GM12878 (cell line): ENCODE results near the gene SNX19. TPM values are rescaled to one million over a fixed set of nuclear protein-coding genes. Genes with fewer than 3 reads are reported as not detected.

Experiments
- ATAC-seq: fragments of 200-7000 bp; cut with Tn5 transposase; 3 replicates; pipeline ENCODE4 v1.9.1; 2020; ENCODE audit warnings: mild to moderate bottlenecking, moderate library complexity
- BruUV-seq: library from RNA; stranded (reverse); fragments of 400-500 nt; replicated peaks from 2 replicates; lab custom pipeline; 2021; lab: Mats Ljungman, UMichigan
- CTCF ChIA-PET: fragments of 300-600 bp; sonication (Branson Sonifier 250); formaldehyde crosslinking; extraction: SDS; loops from one replicate; lab custom pipeline; 2021; ENCODE audit warnings: inconsistent platforms; lab: Yijun Ruan, JAX
- POLR2A ChIA-PET: fragments of 350-600 bp; formaldehyde crosslinking; extraction: SDS; loops from one replicate; lab custom pipeline; 2021; ENCODE audit warnings: inconsistent platforms; lab: Charles Lee
- RAD21 ChIA-PET: fragments of 300-600 bp; sonication (Branson Sonifier 250); formaldehyde crosslinking; loops from one replicate; lab custom pipeline; 2023; ENCODE audit warnings: antibody characterized with exemption; ENCODE audit not compliant: unreplicated experiment; lab: Charles Lee
- SMC1A ChIA-PET: fragments of 300-600 bp; sonication (Branson Sonifier 250); formaldehyde crosslinking; loops from one replicate; lab custom pipeline; 2023; ENCODE audit not compliant: unreplicated experiment, uncharacterized antibody; lab: Charles Lee
- DNase-seq: peaks from one replicate; pipeline ENCODE4 v3.0.0-alpha.2; 2011; ENCODE audit warnings: low read depth, low spot score
- FAIRE-seq: peaks from 3 replicates; lab custom pipeline; 2011; peaks lifted over from hg19 to GRCh38; lab: Jason Lieb, UNC
- H2AFZ ChIP-seq: 2 replicates; pipeline ENCODE4 v1.6.0; 2011; ENCODE audit warnings: low read depth, low read length, control low read depth; ENCODE audit not compliant: control insufficient read depth
- H3K27ac ChIP-seq: 2 replicates; pipeline ENCODE4 v1.5.1; 2011; ENCODE audit warnings: control low read depth; ENCODE audit not compliant: control insufficient read depth, insufficient read depth
- H3K27me3 ChIP-seq, 2 experiments: replicated peaks in 1 of 2; 2 replicates each; pipeline versions ENCODE4 v1.6.0 to v1.6.1; 2011; ENCODE audit warnings: low read length in 1 of 2; ENCODE audit not compliant: control insufficient read depth in 2 of 2, insufficient read depth in 2 of 2
- H3K36me3 ChIP-seq, 2 experiments: 2 replicates each; pipeline ENCODE4 v1.5.1; 2011; ENCODE audit warnings: low read length in 1 of 2; ENCODE audit not compliant: control insufficient read depth in 2 of 2, insufficient read depth in 2 of 2
- H3K4me1 ChIP-seq: 2 replicates; pipeline ENCODE4 v1.6.1; 2011; ENCODE audit warnings: mild to moderate bottlenecking, low read length, moderate library complexity, mixed read lengths; ENCODE audit not compliant: control insufficient read depth, insufficient read depth
- H3K4me2 ChIP-seq: 2 replicates; pipeline ENCODE4 v1.6.0; 2011; ENCODE audit warnings: control low read depth; ENCODE audit not compliant: control insufficient read depth, insufficient read depth
- H3K4me3 ChIP-seq: fragments of 200-600 bp; sonication (generic); 2 replicates; pipeline ENCODE4 v1.5.1; 2016
- H3K79me2 ChIP-seq: 2 replicates; pipeline ENCODE4 v1.6.0; 2011; ENCODE audit warnings: low read length; ENCODE audit not compliant: control insufficient read depth, insufficient read depth
- H3K9ac ChIP-seq: 2 replicates; pipeline ENCODE4 v1.8.0; 2011; ENCODE audit warnings: low read length, control low read depth, mixed read lengths; ENCODE audit not compliant: control insufficient read depth, insufficient read depth
- H3K9me3 ChIP-seq: replicated peaks from 3 replicates; pipeline ENCODE4 v1.5.1; 2011; ENCODE audit warnings: mild to moderate bottlenecking, low read length; ENCODE audit not compliant: control insufficient read depth, insufficient read depth
- H4K20me1 ChIP-seq: 2 replicates; pipeline ENCODE4 v1.6.0; 2011; ENCODE audit not compliant: control insufficient read depth, insufficient read depth
- DPF2 ChIP-seq: fragments of 450-650 bp; IDR thresholded peaks from 2 replicates; pipeline ENCODE4 v1.6.1; 2017; ENCODE audit warnings: mild to moderate bottlenecking
- FOXM1 ChIP-seq: IDR thresholded peaks from 2 replicates; pipeline ENCODE4 v1.6.1; 2012; ENCODE audit warnings: low read depth, mild to moderate bottlenecking, inconsistent platforms, low read length, moderate library complexity
- HDAC2 ChIP-seq: fragments of 200-600 bp; sonication (generic); IDR thresholded peaks from 2 replicates; pipeline ENCODE4 v1.6.1; 2017
- MEF2A ChIP-seq: IDR thresholded peaks from 2 replicates; pipeline ENCODE4 v1.6.1; 2011; ENCODE audit warnings: low read depth, mild to moderate bottlenecking, low read length, moderate library complexity; ENCODE audit not compliant: insufficient read depth
- MTA3 ChIP-seq: IDR thresholded peaks from 2 replicates; pipeline ENCODE4 v1.6.1; 2012; ENCODE audit warnings: low read length, inconsistent platforms, borderline replicate concordance
- MYC ChIP-seq: IDR thresholded peaks from 2 replicates; pipeline ENCODE4 v1.6.1; 2011; ENCODE audit warnings: mild to moderate bottlenecking, low read length, moderate library complexity, inconsistent platforms; ENCODE audit not compliant: insufficient read depth, insufficient replicate concordance, insufficient read length, severe bottlenecking
- ZNF24 ChIP-seq: fragments of 450-650 bp; IDR thresholded peaks from 2 replicates; pipeline ENCODE4 v1.6.1; 2017; ENCODE audit warnings: antibody characterized with exemption, mild to moderate bottlenecking
- WGBS: methylation state at CpG from one replicate; pipeline ENCODE4 v1.1.6; 2016; ENCODE audit warnings: low lambda C conversion rate; ENCODE audit not compliant: insufficient replicate concordance, insufficient coverage; ENCODE audit errors: missing lambda C conversion rate; 5-methylcytosine and 5-hydroxymethylcytosine counted together
- in situ Hi-C: fragments of 300-500 bp; cut with MboI; formaldehyde crosslinking; loops from 9 replicates; pipeline ENCODE4 v1.14.3; 2018; ENCODE audit warnings: mixed read lengths
- intact Hi-C: fragments of 100-400 bp; cut with micrococcal nuclease; formaldehyde crosslinking; loops from one replicate; pipeline ENCODE4 v1.14.2; 2022; ENCODE audit not compliant: unreplicated experiment
- polyA plus RNA-seq, 11 experiments: library from polyadenylated mRNA; depleted of rRNA in 4 of 11; unstranded in 6 of 11; stranded (reverse) in 5 of 11; fragments of >200 nt; fragmentation: Nextera tagmentation in 4 of 11; fragmentation: Illumina TruSeq in 1 of 11; extraction: Ambion mirVana in 4 of 11; extraction: Trizol in 1 of 11; gene quantifications; 1 replicate in 1 of 11; 2 replicates in 10 of 11; pipeline versions ENCODE4 v1.2.1 to v1.2.3, GENCODE V29; 2011 to 2016; ENCODE audit warnings: inconsistent platforms in 2 of 11, missing spikeins in 2 of 11, low read depth in 1 of 11
- total RNA-seq, 4 experiments: library from RNA; depleted of rRNA in 3 of 4; stranded (reverse); fragments of >200 nt in 3 of 4; fragmentation: Illumina TruSeq in 1 of 4; extraction: Trizol in 1 of 4; gene quantifications; 2 replicates each; pipeline versions ENCODE4 v1.2.1 to v1.2.3, GENCODE V29; 2013 to 2021
- TF ChIP-seq, protein P1 (sequence below): fragments of 450-650 bp; formaldehyde crosslinking; IDR thresholded peaks from 2 replicates; pipeline ENCODE4 v1.4.0; 2022; ENCODE audit warnings: mild to moderate bottlenecking, moderate library complexity
- TF ChIP-seq, protein P2 (sequence below): fragments of 450-650 bp; IDR thresholded peaks from 2 replicates; pipeline ENCODE4 v1.6.1; 2018; ENCODE audit warnings: borderline replicate concordance, mild to moderate bottlenecking; ENCODE audit not compliant: partially characterized antibody

SNX19 gene
- total and polyA plus RNA-seq, 10 of the 15 experiments (the other 5 are each of a cell fraction or from before 2014, with no cell fraction given) = 3.0 to 46.9 (median 30.4) TPM

DNA sequence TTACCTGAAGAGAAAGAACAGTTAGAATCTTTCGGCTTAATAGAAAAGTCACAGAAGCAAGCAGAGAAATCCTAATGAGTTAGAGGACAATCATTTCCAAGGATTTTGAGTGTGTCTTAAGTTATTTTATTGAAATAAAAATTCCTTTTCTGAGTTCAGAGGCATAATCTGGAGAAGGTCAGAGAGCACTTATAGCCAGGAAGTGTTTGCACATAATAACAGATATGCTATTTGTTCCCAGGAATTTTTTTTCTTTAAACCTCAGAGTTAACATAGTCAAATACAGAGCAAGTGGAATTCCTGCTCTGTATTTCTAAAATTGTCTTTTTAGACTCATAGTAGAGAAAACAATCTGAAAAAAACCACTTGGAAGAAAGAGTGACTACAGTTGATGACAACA, 74.3 kb downstream of the SNX19 start:
- FAIRE-seq (no peak), ATAC-seq (no peak), DNase-seq (no peak)
- intact Hi-C loops = no loop called here
- Histone ChIP-seq H3K79me2 (no peaks in the 10 kb centered on the region), H2AFZ (no peak overlapping the region), H3K4me1 (no peaks in the 10 kb centered on the region), H3K4me2 (no peak overlapping the region), H3K9me3 (no peaks in the 10 kb centered on the region; the same call in 2 of the 3 replicates), H3K27me3 (peaks cover 0 to 3% of the 10 kb centered on the region in 2 experiments; a peak in 1 of 4 replicates)
- SMC1A ChIA-PET = no interaction called here
- CTCF ChIA-PET = interaction anchor here (0.8 kb wide), 1 partner anchor 198 kb away, joined by 3 read pairs; no protein-coding TSS in a partner anchor
- RAD21 ChIA-PET = no interaction called here
- BruUV-seq = no TSS peak
- no peak for TF ChIP-seq ZNF24
- TF ChIP-seq MTA3 = no peak
- TF ChIP-seq, protein P1, sequence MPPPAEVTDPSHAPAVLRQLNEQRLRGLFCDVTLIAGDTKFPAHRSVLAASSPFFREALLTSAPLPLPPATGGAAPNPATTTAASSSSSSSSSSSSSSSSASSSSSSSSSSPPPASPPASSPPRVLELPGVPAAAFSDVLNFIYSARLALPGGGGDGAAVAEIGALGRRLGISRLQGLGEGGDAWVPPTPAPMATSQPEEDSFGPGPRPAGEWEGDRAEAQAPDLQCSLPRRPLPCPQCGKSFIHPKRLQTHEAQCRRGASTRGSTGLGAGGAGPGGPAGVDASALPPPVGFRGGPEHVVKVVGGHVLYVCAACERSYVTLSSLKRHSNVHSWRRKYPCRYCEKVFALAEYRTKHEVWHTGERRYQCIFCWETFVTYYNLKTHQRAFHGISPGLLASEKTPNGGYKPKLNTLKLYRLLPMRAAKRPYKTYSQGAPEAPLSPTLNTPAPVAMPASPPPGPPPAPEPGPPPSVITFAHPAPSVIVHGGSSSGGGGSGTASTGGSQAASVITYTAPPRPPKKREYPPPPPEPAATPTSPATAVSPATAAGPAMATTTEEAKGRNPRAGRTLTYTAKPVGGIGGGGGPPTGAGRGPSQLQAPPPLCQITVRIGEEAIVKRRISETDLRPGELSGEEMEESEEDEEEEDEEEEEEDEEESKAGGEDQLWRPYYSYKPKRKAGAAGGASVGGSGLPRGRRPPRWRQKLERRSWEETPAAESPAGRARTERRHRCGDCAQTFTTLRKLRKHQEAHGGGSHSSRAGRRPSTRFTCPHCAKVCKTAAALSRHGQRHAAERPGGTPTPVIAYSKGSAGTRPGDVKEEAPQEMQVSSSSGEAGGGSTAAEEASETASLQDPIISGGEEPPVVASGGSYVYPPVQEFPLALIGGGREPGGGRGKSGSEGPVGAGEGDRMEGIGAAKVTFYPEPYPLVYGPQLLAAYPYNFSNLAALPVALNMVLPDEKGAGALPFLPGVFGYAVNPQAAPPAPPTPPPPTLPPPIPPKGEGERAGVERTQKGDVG (CRISPR knock-in tag) = no peak
- TF ChIP-seq FOXM1 = no peak
- no peak for TF ChIP-seq MEF2A
- TF ChIP-seq DPF2 = no peak
- TF ChIP-seq HDAC2 = no peak
- TF ChIP-seq, protein P2, sequence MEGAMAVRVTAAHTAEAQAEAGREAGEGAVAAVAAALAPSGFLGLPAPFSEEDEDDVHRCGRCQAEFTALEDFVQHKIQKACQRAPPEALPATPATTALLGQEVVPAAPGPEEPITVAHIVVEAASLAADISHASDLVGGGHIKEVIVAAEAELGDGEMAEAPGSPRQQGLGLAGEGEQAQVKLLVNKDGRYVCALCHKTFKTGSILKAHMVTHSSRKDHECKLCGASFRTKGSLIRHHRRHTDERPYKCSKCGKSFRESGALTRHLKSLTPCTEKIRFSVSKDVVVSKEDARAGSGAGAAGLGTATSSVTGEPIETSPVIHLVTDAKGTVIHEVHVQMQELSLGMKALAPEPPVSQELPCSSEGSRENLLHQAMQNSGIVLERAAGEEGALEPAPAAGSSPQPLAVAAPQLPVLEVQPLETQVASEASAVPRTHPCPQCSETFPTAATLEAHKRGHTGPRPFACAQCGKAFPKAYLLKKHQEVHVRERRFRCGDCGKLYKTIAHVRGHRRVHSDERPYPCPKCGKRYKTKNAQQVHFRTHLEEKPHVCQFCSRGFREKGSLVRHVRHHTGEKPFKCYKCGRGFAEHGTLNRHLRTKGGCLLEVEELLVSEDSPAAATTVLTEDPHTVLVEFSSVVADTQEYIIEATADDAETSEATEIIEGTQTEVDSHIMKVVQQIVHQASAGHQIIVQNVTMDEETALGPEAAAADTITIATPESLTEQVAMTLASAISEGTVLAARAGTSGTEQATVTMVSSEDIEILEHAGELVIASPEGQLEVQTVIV = no peak
- no peak for TF ChIP-seq MYC
- TF ChIP-seq, all 136 proteins: peak for 0
- H3K36me3 ChIP-seq = no peaks in the 10 kb centered on the region
- H3K4me3 ChIP-seq = no peak overlapping the region
- WGBS = 97% methylated on average over 1 of the region's 1 CpG
- no peaks in the 10 kb centered on the region for H4K20me1 ChIP-seq
- in situ Hi-C loops = no loop called here
- POLR2A ChIA-PET = no interaction called here
- H3K9ac ChIP-seq = no peak overlapping the region
- no peak overlapping the region for H3K27ac ChIP-seq
